Cerebellar nuclear complex (tissue), 1 donor: ENCODE measurements around the gene NUDC.

Experiments
- DNase-seq, 2 experiments: peaks; one replicate each; lab custom pipeline; 2025; lab: John Stamatoyannopoulos, UW

Gene NUDC

GRCh38 chr1:26991310-26992116 lies 70.0 kb downstream of the NUDC start:
- DNase-seq: no peak

- peak in 1 of 2 experiments; percentile 39 for DNase-seq
Measured at GRCh38 chr1:26993237-26994019, 71.9 kb downstream of the NUDC start, which contains the start of gene TRNP1. Gene TRNP1, plus strand, starts transcription at chr1:26993692. Its CDS starts 95 bp downstream, at chr1:26993787.

- no peak for DNase-seq
Measured at GRCh38 chr1:26994020-26994786, 72.7 kb downstream of the NUDC start.

GRCh38 chr1:26994787-26995517 lies 73.4 kb downstream of the NUDC start:
- DNase-seq: no peak

GRCh38 chr1:26996024-26996423 lies 74.5 kb downstream of the NUDC start:
- DNase-seq: no peak
